ENCODE results near the gene PDCL3. TPM values are rescaled to one million over a fixed set of nuclear protein-coding genes. Genes with fewer than 3 reads are reported as not detected.

The PDCL3 gene
- polyA plus RNA-seq, 1 of the 3 experiments (the other 2 are of a cell fraction) = 32.8 TPM

- Histone ChIP-seq H3K4me2 (peak overlapping the region; percentile 60; the same call in 1 of the 2 replicates), H3F3A (replicated peaks; ENCODE audit: insufficient read depth) (peaks cover 10% of the 10 kb centered on the region), H3K36me3 (replicated peaks in 1 of 2; ENCODE audit: control insufficient read depth in 1 of 2, insufficient read depth in 2 of 2, low read length in 1 of 2) (no peaks in the 10 kb centered on the region), H3K4me3 (ENCODE audit: low read depth in 2 of 2, low read length in 1 of 2) (no peak overlapping the region), H3K9me2 (no peaks in the 10 kb centered on the region), H2AFZ (ENCODE audit: low read depth) (no peak overlapping the region), H4K20me1 (ENCODE audit: insufficient read depth) (no peaks in the 10 kb centered on the region), H3K27me3 (ENCODE audit: insufficient read depth) (no peaks in the 10 kb centered on the region), H3K79me2 (ENCODE audit: insufficient read depth) (no peaks in the 10 kb centered on the region), H3K9ac (0 out of 2 replicates have a peak overlapping the region, but pooled peaks have one; percentile 59), H3K4me1 (ENCODE audit: control insufficient read depth in 1 of 2, insufficient read depth in 2 of 2, low read depth in 1 of 2, low read length in 1 of 2) (peaks cover 0 to 5% of the 10 kb centered on the region in 2 experiments; a peak in 1 of 4 replicates), H3K9me3 (no peaks in the 10 kb centered on the region), H3K27ac (ENCODE audit: low read depth in 2 of 2, low read length in 1 of 2) (peak overlapping the region in 1 of 2 experiments; percentile 80; a peak in 2 of 4 replicates)
- 89% methylated on average over 7 of the region's 7 CpGs for WGBS (ENCODE audit: low lambda C conversion rate)
- ChIA-PET CTCF (interaction anchor here (1.1 to 2.2 kb wide), 4 partner anchors 9 to 382 kb away, joined by 3 to 12 read pairs (median 3); no protein-coding TSS in a partner anchor), POLR2A (no interaction called here)
- TF ChIP-seq REST (IDR thresholded peaks at IDR 0.05; ENCODE audit: low read depth, low read length) (no peak), POLR2AphosphoS5 (IDR thresholded peaks at IDR 0.05; ENCODE audit: low read depth, low read length) (no peak), CTCF (IDR thresholded peaks at IDR 0.05) (no peak), SMC3 (IDR thresholded peaks at IDR 0.05; ENCODE audit: low read depth, low read length) (no peak), PBX3 (IDR thresholded peaks at IDR 0.05) (no peak), FOXJ3 (CRISPR knock-in tag; IDR thresholded peaks at IDR 0.05) (no peak), RXRA (IDR thresholded peaks at IDR 0.05; ENCODE audit: borderline replicate concordance, low read depth) (no peak), GABPA (IDR thresholded peaks at IDR 0.05; ENCODE audit: low read depth) (no peak)
- DNase-seq = no peak
Measured at GRCh38 chr2:100603414-100603813, 40.6 kb downstream of the PDCL3 start.

DNA sequence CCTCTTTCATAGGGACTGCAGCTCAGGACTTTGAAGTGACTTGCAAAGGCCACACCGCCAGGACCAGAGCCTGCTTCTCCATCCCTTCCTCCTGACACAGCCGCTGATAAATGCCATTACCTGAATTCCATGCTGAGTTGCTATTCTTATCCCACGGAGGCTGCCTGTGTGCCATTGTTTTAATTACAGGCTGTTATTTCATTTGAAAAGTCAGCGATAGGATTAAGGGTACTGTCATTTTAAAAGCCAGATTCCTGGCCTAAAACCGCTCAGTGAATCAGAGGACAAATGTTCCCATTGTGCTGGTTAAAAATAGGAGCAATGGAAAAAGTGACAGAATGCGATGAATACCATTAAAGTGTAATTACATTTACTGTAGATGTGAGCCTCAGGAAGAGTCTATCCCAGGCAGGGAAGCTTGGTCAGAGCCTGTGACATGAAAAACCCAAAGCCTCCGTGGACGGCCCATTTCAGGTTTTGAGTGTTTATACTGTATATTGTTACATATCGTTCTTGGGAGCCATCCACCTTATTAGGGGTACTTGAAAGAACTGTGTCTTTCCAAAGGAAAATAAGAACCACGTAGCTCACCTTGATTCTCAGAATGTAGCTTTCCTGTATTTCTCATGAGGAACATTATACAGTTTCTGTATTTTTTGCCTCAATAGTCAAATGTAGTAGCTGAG is 41.3 kb downstream of the PDCL3 start:
- Histone ChIP-seq H3K4me1 (ENCODE audit: control insufficient read depth in 1 of 2, insufficient read depth in 2 of 2, low read depth in 1 of 2, low read length in 1 of 2) (peaks cover 0 to 5% of the 10 kb centered on the region in 2 experiments; a peak in 1 of 4 replicates), H3K27ac (ENCODE audit: low read depth in 2 of 2, low read length in 1 of 2) (peak overlapping the region in 1 of 2 experiments; percentile 80; a peak in 2 of 4 replicates), H2AFZ (ENCODE audit: low read depth) (peak overlapping the region; percentile 80), H3K9ac (peak overlapping the region; percentile 59), H3K4me3 (ENCODE audit: low read depth in 2 of 2, low read length in 1 of 2) (no peak overlapping the region), H4K20me1 (ENCODE audit: insufficient read depth) (no peaks in the 10 kb centered on the region), H3K27me3 (ENCODE audit: insufficient read depth) (no peaks in the 10 kb centered on the region), H3K9me2 (no peaks in the 10 kb centered on the region), H3K79me2 (ENCODE audit: insufficient read depth) (no peaks in the 10 kb centered on the region), H3K9me3 (no peaks in the 10 kb centered on the region), H3K36me3 (replicated peaks in 1 of 2; ENCODE audit: control insufficient read depth in 1 of 2, insufficient read depth in 2 of 2, low read length in 1 of 2) (no peaks in the 10 kb centered on the region), H3F3A (replicated peaks; ENCODE audit: insufficient read depth) (peaks cover 10% of the 10 kb centered on the region), H3K4me2 (peak overlapping the region; percentile 60)
- 31% methylated on average over 10 of the region's 10 CpGs for WGBS (ENCODE audit: low lambda C conversion rate)
- TF ChIP-seq TAF1 (IDR thresholded peaks at IDR 0.05; ENCODE audit: borderline replicate concordance, low read depth, low read length) = no peak
- TF ChIP-seq TCF12 (IDR thresholded peaks at IDR 0.05) = 0 out of 2 replicates have a peak, but pooled peaks have one; percentile 14
- no peak for TF ChIP-seq NFIC (IDR thresholded peaks at IDR 0.05; ENCODE audit: borderline replicate concordance)
- no peak for TF ChIP-seq RXRA (IDR thresholded peaks at IDR 0.05; ENCODE audit: borderline replicate concordance, low read depth)
- no peak for TF ChIP-seq RCOR1 (IDR thresholded peaks at IDR 0.05; ENCODE audit: low read length)
- no peak for TF ChIP-seq MXI1 (IDR thresholded peaks at IDR 0.05; ENCODE audit: low read depth, low read length)
- peak; percentile 52; the same call in 1 of the 2 replicates for TF ChIP-seq MEF2A (IDR thresholded peaks at IDR 0.05; ENCODE audit: borderline replicate concordance, low read depth)
- TF ChIP-seq SMC3 (IDR thresholded peaks at IDR 0.05; ENCODE audit: low read depth, low read length) = no peak
- ChIA-PET POLR2A (no interaction called here), CTCF (interaction anchor here (0.7 to 2.2 kb wide), 5 partner anchors 9 to 381 kb away, joined by 3 to 12 read pairs (median 3); no protein-coding TSS in a partner anchor)
- DNase-seq = no peak

All from SK-N-SH (cell line).